HL-60 (cell line): Measurements from ENCODE around the gene CAMK1D.

Experiments
- DNase-seq, 2 experiments: peaks; one replicate each; pipeline ENCODE4 v3.0.0-alpha.2; 2010 to 2020; ENCODE audit warnings: low read depth in 1 of 2, low spot score in 1 of 2
- H3K27ac ChIP-seq: fragments of 250-450 bp; sonication (Bioruptor Pico); replicated peaks from 2 replicates; pipeline ENCODE4 v1.5.1; 2020; ENCODE audit warnings: mild to moderate bottlenecking, moderate library complexity
- H3K27me3 ChIP-seq: fragments of 250-450 bp; sonication (Bioruptor Pico); 2 replicates; pipeline ENCODE4 v1.5.1; 2021; ENCODE audit warnings: mild to moderate bottlenecking, moderate library complexity; ENCODE audit not compliant: insufficient read depth, poor library complexity, severe bottlenecking
- H3K4me3 ChIP-seq: replicated peaks from 2 replicates; pipeline ENCODE4 v1.5.1; 2011; ENCODE audit warnings: mild to moderate bottlenecking, control low read depth, low read length; ENCODE audit not compliant: insufficient read depth
- GABPA ChIP-seq: IDR thresholded peaks from 2 replicates; pipeline ENCODE4 v1.6.1; 2012; ENCODE audit warnings: low read depth
- POLR2AphosphoS5 ChIP-seq: IDR thresholded peaks from 2 replicates; pipeline ENCODE4 v1.6.1; 2012; ENCODE audit warnings: low read depth
- SPI1 ChIP-seq: IDR thresholded peaks from 2 replicates; pipeline ENCODE4 v1.6.1; 2012; ENCODE audit warnings: low read depth, mild to moderate bottlenecking, borderline replicate concordance
- TF ChIP-seq, protein P1 (sequence below): IDR thresholded peaks from 2 replicates; pipeline ENCODE4 v1.6.1; 2012; ENCODE audit warnings: low read depth; ENCODE audit not compliant: insufficient replicate concordance
- TF ChIP-seq, protein P2 (sequence below): IDR thresholded peaks from one replicate; pipeline ENCODE4 v1.5.1; 2011; ENCODE audit warnings: low read length, control low read depth, inconsistent platforms; ENCODE audit not compliant: insufficient read depth

Gene CAMK1D

GRCh38 chr10:12469345-12469744, 120.0 kb downstream of the CAMK1D start:
- H3K27ac ChIP-seq = no peak overlapping the region
- TF ChIP-seq POLR2AphosphoS5 (no peak), SPI1 (no peak), GABPA (no peak)
- H3K27me3 ChIP-seq = no peaks in the 10 kb centered on the region
- DNase-seq = no peak
- H3K4me3 ChIP-seq = no peak overlapping the region

GRCh38 chr10:12470719-12471118, 121.4 kb downstream of the CAMK1D start:
- no peak for TF ChIP-seq SPI1
- no peak for TF ChIP-seq POLR2AphosphoS5
- no peak for TF ChIP-seq GABPA
- TF ChIP-seq, protein P1, sequence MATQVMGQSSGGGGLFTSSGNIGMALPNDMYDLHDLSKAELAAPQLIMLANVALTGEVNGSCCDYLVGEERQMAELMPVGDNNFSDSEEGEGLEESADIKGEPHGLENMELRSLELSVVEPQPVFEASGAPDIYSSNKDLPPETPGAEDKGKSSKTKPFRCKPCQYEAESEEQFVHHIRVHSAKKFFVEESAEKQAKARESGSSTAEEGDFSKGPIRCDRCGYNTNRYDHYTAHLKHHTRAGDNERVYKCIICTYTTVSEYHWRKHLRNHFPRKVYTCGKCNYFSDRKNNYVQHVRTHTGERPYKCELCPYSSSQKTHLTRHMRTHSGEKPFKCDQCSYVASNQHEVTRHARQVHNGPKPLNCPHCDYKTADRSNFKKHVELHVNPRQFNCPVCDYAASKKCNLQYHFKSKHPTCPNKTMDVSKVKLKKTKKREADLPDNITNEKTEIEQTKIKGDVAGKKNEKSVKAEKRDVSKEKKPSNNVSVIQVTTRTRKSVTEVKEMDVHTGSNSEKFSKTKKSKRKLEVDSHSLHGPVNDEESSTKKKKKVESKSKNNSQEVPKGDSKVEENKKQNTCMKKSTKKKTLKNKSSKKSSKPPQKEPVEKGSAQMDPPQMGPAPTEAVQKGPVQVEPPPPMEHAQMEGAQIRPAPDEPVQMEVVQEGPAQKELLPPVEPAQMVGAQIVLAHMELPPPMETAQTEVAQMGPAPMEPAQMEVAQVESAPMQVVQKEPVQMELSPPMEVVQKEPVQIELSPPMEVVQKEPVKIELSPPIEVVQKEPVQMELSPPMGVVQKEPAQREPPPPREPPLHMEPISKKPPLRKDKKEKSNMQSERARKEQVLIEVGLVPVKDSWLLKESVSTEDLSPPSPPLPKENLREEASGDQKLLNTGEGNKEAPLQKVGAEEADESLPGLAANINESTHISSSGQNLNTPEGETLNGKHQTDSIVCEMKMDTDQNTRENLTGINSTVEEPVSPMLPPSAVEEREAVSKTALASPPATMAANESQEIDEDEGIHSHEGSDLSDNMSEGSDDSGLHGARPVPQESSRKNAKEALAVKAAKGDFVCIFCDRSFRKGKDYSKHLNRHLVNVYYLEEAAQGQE = no peak
- H3K27me3 ChIP-seq = no peaks in the 10 kb centered on the region
- DNase-seq = no peak
- no peak overlapping the region for H3K27ac ChIP-seq
- no peak overlapping the region for H3K4me3 ChIP-seq

GRCh38 chr10:12471135-12471534, 121.8 kb downstream of the CAMK1D start:
- Histone ChIP-seq H3K27ac (no peak overlapping the region), H3K4me3 (no peak overlapping the region), H3K27me3 (no peaks in the 10 kb centered on the region)
- no peak for DNase-seq
- TF ChIP-seq, protein P1 = no peak
- TF ChIP-seq SPI1 (no peak), GABPA (no peak)
- TF ChIP-seq, protein P2, sequence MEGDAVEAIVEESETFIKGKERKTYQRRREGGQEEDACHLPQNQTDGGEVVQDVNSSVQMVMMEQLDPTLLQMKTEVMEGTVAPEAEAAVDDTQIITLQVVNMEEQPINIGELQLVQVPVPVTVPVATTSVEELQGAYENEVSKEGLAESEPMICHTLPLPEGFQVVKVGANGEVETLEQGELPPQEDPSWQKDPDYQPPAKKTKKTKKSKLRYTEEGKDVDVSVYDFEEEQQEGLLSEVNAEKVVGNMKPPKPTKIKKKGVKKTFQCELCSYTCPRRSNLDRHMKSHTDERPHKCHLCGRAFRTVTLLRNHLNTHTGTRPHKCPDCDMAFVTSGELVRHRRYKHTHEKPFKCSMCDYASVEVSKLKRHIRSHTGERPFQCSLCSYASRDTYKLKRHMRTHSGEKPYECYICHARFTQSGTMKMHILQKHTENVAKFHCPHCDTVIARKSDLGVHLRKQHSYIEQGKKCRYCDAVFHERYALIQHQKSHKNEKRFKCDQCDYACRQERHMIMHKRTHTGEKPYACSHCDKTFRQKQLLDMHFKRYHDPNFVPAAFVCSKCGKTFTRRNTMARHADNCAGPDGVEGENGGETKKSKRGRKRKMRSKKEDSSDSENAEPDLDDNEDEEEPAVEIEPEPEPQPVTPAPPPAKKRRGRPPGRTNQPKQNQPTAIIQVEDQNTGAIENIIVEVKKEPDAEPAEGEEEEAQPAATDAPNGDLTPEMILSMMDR = no peak

DNA sequence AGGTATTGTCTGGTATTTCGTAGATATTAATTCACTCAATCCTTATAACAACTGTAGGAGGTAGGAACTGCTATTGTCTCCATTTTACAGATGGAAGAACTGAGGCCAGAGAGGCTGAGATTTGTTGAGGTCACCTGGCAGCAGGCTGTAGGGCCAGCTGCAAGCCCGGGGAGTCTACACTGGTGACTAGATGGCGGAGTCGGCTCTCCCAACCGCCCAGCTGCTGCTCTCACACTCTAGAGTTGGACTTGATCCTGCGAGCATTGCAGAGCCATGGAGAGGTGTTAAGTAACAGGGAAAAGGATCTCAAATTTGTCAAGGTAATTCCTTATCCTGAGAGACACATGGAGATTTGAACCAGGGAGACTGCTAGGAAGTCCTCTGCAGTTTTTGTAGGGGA, 124.1 kb downstream of the CAMK1D start:
- TF ChIP-seq POLR2AphosphoS5 = no peak
- TF ChIP-seq, protein P1 = no peak
- TF ChIP-seq GABPA = no peak
- no peak for TF ChIP-seq SPI1
- TF ChIP-seq, protein P2 = no peak
- DNase-seq = no peak
- Histone ChIP-seq H3K27me3 (no peaks in the 10 kb centered on the region), H3K27ac (no peak overlapping the region), H3K4me3 (no peak overlapping the region)
